Karpas-422 (cell line): ENCODE measurements around the gene PRR5L. TPM values are rescaled to one million over a fixed set of nuclear protein-coding genes. Genes with fewer than 3 reads are reported as not detected.

Experiments used
- DNase-seq: peaks from one replicate; pipeline ENCODE4 v3.0.0-alpha.2; 2015
- H2AFZ ChIP-seq: fragments of 200-600 bp; sonication (generic); 2 replicates; pipeline ENCODE4 v1.6.1; 2014; ENCODE audit warnings: antibody characterized with exemption, low read length, mixed read lengths
- H3K27ac ChIP-seq: fragments of 200-600 bp; sonication (generic); 2 replicates; pipeline ENCODE4 v1.5.1; 2014; ENCODE audit warnings: mild to moderate bottlenecking, low read length, moderate library complexity
- H3K27me3 ChIP-seq: fragments of 200-600 bp; sonication (generic); 2 replicates; pipeline ENCODE4 v1.6.1; 2014; ENCODE audit warnings: low read length, mixed read lengths
- H3K36me3 ChIP-seq: fragments of 200-600 bp; sonication (generic); 2 replicates; pipeline ENCODE4 v1.6.1; 2014; ENCODE audit warnings: low read length, mixed read lengths; ENCODE audit not compliant: insufficient read depth
- H3K4me1 ChIP-seq: fragments of 200-600 bp; sonication (generic); 2 replicates; pipeline ENCODE4 v1.6.1; 2014; ENCODE audit warnings: mild to moderate bottlenecking, low read length, mixed read lengths
- H3K4me2 ChIP-seq: fragments of 200-600 bp; sonication (generic); 2 replicates; pipeline ENCODE4 v1.6.1; 2014; ENCODE audit warnings: low read length, low read depth, mild to moderate bottlenecking; ENCODE audit not compliant: poor library complexity, severe bottlenecking
- H3K4me3 ChIP-seq: fragments of 200-600 bp; sonication (generic); 2 replicates; pipeline ENCODE4 v1.5.1; 2014; ENCODE audit warnings: mild to moderate bottlenecking, antibody characterized with exemption, low read length, mixed read lengths
- H3K79me2 ChIP-seq: fragments of 200-600 bp; sonication (generic); 2 replicates; pipeline ENCODE4 v1.6.1; 2014; ENCODE audit warnings: mild to moderate bottlenecking, low read length, mixed read lengths
- H3K9ac ChIP-seq: fragments of 200-600 bp; sonication (generic); 2 replicates; pipeline ENCODE4 v1.6.0; 2014; ENCODE audit warnings: low read length
- H3K9me2 ChIP-seq: fragments of 200-600 bp; sonication (generic), shearing (Covaris generic); replicated peaks from 2 replicates; pipeline ENCODE4 v1.6.0; 2014; ENCODE audit warnings: mild to moderate bottlenecking, low read length, moderate library complexity; ENCODE audit not compliant: insufficient read depth
- H3K9me3 ChIP-seq: fragments of 300-700, 200-600 bp; sonication (generic); 2 replicates; pipeline ENCODE4 v1.6.1; 2014; ENCODE audit warnings: low read length, mixed read lengths
- H4K20me1 ChIP-seq: fragments of 200-600 bp; sonication (generic); 2 replicates; pipeline ENCODE4 v1.6.1; 2014; ENCODE audit warnings: mild to moderate bottlenecking, antibody characterized with exemption, low read length, low read depth; ENCODE audit not compliant: insufficient read depth
- total RNA-seq: library from RNA; depleted of rRNA; stranded (reverse); fragments of >200 nt; shearing (Covaris generic); gene quantifications from 2 replicates; pipeline ENCODE4 v1.2.3, GENCODE V29; 2014; ENCODE audit warnings: low replicate concordance

The PRR5L gene
- total RNA-seq, 1 experiment from 2014 or later = not detected

DNA sequence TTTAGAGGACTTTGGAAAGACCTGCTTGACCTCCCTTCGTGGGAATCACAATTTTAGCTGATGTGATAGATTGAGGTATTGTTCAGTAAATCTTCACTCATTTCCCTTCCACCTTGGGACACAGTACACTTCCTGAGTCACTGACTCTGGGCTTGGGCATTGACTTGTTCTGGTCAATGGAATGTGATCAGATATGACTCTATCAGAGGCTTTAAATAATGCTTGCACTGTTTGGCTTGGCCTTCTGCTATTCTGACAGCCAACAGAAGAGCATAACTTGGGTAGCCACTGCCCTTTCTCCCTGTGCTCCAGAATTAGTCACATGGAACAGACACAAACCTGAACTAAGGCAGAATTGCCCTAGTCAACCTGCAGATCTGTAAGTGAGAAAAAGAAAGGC lies 12.5 kb downstream of the PRR5L start:
- no peak overlapping the region for H3K4me3 ChIP-seq
- no peaks in the 10 kb centered on the region for H4K20me1 ChIP-seq
- no peaks in the 10 kb centered on the region for H3K4me1 ChIP-seq
- no peaks in the 10 kb centered on the region for H3K36me3 ChIP-seq
- H3K27me3 ChIP-seq = no peaks in the 10 kb centered on the region
- no peaks in the 10 kb centered on the region for H3K9me2 ChIP-seq
- H2AFZ ChIP-seq = no peak overlapping the region
- H3K79me2 ChIP-seq = no peaks in the 10 kb centered on the region
- no peaks in the 10 kb centered on the region for H3K9me3 ChIP-seq
- H3K27ac ChIP-seq = no peak overlapping the region
- H3K9ac ChIP-seq = no peak overlapping the region
- DNase-seq = no peak
- H3K4me2 ChIP-seq = no peak overlapping the region

- DNase-seq = no peak
- Histone ChIP-seq H3K27ac (no peak overlapping the region), H3K4me3 (no peak overlapping the region), H3K79me2 (no peaks in the 10 kb centered on the region), H3K27me3 (no peaks in the 10 kb centered on the region), H3K9me3 (no peaks in the 10 kb centered on the region), H3K4me1 (no peaks in the 10 kb centered on the region), H4K20me1 (no peaks in the 10 kb centered on the region), H3K9ac (no peak overlapping the region), H3K4me2 (no peak overlapping the region), H3K36me3 (no peaks in the 10 kb centered on the region), H3K9me2 (no peaks in the 10 kb centered on the region), H2AFZ (no peak overlapping the region)
Measured at GRCh38 chr11:36309779-36310178, 13.7 kb downstream of the PRR5L start.

- Histone ChIP-seq H3K36me3 (no peaks in the 10 kb centered on the region), H3K4me1 (no peaks in the 10 kb centered on the region), H3K27ac (no peak overlapping the region), H3K9ac (no peak overlapping the region), H4K20me1 (no peaks in the 10 kb centered on the region), H2AFZ (no peak overlapping the region), H3K4me2 (no peak overlapping the region), H3K9me3 (no peaks in the 10 kb centered on the region), H3K4me3 (no peak overlapping the region), H3K79me2 (no peaks in the 10 kb centered on the region), H3K27me3 (no peaks in the 10 kb centered on the region), H3K9me2 (no peaks in the 10 kb centered on the region)
- no peak for DNase-seq
Measured at GRCh38 chr11:36311926-36312595, 16.0 kb downstream of the PRR5L start.

DNA sequence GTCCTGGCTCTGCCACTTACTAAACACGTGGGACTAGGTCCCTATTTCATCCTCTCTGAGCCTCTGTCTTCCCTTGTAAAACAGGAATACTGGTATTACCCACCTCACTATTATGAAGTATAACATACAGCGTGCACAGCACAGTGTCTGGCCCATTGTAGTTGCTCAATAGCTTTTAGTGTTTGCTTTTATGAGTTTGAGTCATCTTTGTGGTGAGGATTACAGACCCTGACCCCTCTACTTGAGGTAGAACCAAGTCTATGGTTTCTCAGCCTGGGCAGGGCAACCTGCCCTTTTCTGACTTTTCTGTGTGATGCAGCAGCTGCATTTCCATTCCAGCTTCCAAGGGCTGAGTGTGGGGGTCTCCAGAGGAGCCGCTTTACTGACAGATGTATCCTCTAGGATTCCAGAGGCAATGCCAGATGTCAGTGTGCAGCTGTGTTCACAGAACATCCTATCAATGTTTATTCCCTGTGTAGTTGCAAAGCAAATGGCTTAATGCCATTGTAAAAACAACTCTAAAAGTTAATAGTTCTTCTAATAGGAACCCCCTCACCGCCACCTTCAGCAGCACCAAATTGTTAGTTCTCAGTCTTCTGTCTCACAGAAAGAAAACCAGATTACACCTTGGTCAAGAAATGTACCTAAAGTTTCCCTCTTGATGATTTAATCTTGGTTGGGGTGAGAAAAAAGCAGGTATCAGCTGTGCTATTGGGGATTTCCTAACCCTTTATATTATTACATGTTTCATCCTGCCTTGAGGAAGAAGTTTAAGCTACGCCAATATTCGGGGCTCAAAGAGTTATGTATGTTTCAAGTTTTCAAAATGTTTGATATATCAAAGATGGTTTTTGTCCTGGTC lies 16.8 kb downstream of the PRR5L start:
- Histone ChIP-seq H4K20me1 (no peaks in the 10 kb centered on the region), H3K27ac (no peak overlapping the region), H3K4me3 (no peak overlapping the region), H3K27me3 (no peaks in the 10 kb centered on the region), H3K4me2 (no peak overlapping the region), H3K9me3 (no peaks in the 10 kb centered on the region), H3K4me1 (no peaks in the 10 kb centered on the region), H3K9me2 (no peaks in the 10 kb centered on the region), H3K9ac (no peak overlapping the region), H3K36me3 (no peaks in the 10 kb centered on the region), H3K79me2 (no peaks in the 10 kb centered on the region), H2AFZ (no peak overlapping the region)
- DNase-seq = no peak

- Histone ChIP-seq H3K4me1 (no peaks in the 10 kb centered on the region), H3K4me2 (no peak overlapping the region), H3K9ac (no peak overlapping the region), H3K79me2 (no peaks in the 10 kb centered on the region), H3K27me3 (no peaks in the 10 kb centered on the region), H3K27ac (no peak overlapping the region), H3K36me3 (no peaks in the 10 kb centered on the region), H3K9me2 (no peaks in the 10 kb centered on the region), H4K20me1 (no peaks in the 10 kb centered on the region), H3K9me3 (no peaks in the 10 kb centered on the region), H2AFZ (no peak overlapping the region), H3K4me3 (no peak overlapping the region)
- DNase-seq = no peak
Measured at GRCh38 chr11:36313750-36314433, 17.8 kb downstream of the PRR5L start.

- Histone ChIP-seq H3K4me2 (no peak overlapping the region), H3K27me3 (no peaks in the 10 kb centered on the region), H3K27ac (no peak overlapping the region), H3K9me2 (no peaks in the 10 kb centered on the region), H2AFZ (no peak overlapping the region), H3K9me3 (no peaks in the 10 kb centered on the region), H4K20me1 (no peaks in the 10 kb centered on the region), H3K4me1 (no peaks in the 10 kb centered on the region), H3K4me3 (no peak overlapping the region), H3K9ac (no peak overlapping the region), H3K36me3 (no peaks in the 10 kb centered on the region), H3K79me2 (no peaks in the 10 kb centered on the region)
- DNase-seq = no peak
Measured at GRCh38 chr11:36314434-36314767, 18.3 kb downstream of the PRR5L start.

DNA sequence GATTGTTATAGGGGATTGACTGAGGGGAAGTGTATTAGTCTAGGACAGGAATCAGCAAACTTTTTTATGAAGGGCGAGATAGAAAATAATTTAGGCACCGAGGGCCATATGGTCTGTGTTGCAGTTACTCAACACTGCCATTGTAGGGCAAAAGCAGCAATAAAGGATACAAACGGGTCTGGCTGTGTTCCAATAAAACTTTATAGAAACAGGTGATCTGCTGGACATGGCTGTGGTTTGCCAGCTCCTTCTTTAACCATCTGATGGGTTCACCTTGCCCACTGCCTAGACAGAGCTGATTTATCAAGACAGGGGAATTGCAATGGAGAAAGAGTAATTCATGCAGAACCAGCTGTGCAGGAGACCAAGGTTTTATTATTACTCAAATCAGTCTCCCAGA lies 20.0 kb downstream of the PRR5L start:
- Histone ChIP-seq H3K4me3 (no peak overlapping the region), H2AFZ (no peak overlapping the region), H3K27me3 (no peaks in the 10 kb centered on the region), H3K79me2 (no peaks in the 10 kb centered on the region), H3K36me3 (no peaks in the 10 kb centered on the region), H3K9ac (no peak overlapping the region), H4K20me1 (no peaks in the 10 kb centered on the region), H3K4me1 (no peaks in the 10 kb centered on the region), H3K9me3 (no peaks in the 10 kb centered on the region), H3K9me2 (no peaks in the 10 kb centered on the region), H3K4me2 (no peak overlapping the region), H3K27ac (no peak overlapping the region)
- DNase-seq = no peak

- Histone ChIP-seq H3K27ac (no peak overlapping the region), H3K9ac (no peak overlapping the region), H3K4me1 (no peaks in the 10 kb centered on the region), H3K4me2 (no peak overlapping the region), H4K20me1 (no peaks in the 10 kb centered on the region), H3K4me3 (no peak overlapping the region), H3K36me3 (no peaks in the 10 kb centered on the region), H3K79me2 (no peaks in the 10 kb centered on the region), H2AFZ (no peak overlapping the region), H3K9me2 (no peaks in the 10 kb centered on the region), H3K27me3 (no peaks in the 10 kb centered on the region), H3K9me3 (no peaks in the 10 kb centered on the region)
- no peak for DNase-seq
Measured at GRCh38 chr11:36317992-36318391, 21.9 kb downstream of the PRR5L start.
